Stimulated activated CD4-positive, alpha-beta T cell treated with anti-CD3 and anti-CD28 coated beads, TNF-alpha, amount 100 ng/mL, for 1 hour (primary cell): ENCODE measurements around the gene DLX3.

ENCODE experiments used
- DNase-seq, 3 donors: peaks; one replicate each; pipeline ENCODE4 v3.0.0-alpha.2; 2020; ENCODE audit warnings: low read depth in 3 of 3, low spot score in 1 of 3

The DLX3 gene

DNA sequence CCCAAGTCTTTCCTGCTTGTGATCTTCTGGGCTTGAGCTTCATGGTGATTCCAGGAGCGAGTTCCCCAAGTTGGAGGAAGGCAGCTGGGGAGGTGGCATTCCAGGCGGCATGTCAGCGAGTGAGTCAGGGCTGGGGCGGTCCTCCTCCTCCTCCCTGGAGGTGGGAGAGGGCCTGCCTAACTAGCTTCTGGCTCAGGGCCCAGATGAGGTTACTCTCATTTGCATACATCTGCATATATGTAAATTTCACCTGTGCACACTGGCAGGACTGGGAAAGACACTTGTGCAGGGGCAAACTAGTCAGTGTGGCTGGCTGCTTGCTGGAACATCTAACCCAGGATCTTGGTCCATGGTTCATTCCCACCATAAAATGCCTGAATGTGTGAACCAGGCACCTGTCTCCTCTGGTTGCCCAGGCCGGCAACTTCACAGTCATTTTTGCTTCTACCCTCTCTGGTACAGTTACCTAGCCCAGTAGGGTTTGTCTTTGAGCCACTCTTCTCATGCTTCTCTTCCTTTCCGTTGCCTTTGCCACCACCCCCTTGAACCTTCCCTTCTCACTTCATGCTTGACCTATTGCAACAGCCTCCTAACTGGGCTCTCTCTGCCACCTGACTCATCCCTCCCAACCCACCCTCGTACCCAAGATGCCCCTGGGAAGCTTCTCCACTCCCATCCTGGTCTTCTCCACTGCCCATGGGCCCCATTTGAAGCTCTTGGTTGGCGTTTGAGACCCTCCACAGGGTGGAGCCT, 35.7 kb downstream of the DLX3 start:
- DNase-seq, result no peak

DNA sequence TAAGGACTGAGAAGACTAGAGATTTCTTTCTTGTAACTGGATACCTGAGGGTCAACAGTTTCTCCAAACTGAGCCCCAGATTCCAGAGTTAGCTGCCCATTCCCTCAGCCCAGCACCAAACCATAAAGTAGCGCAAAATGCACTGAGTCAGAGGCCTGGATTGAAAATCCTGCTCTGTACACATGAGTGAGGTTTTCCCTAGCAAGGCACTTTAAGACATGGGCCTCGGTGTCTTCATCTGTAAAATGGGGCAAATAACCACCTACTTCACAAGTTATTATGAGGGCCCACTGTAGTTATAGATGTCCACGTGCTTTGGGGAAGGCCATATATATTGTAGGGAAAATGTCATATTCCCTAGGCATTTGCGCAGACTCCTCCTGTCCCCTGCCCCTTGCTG, 36.3 kb downstream of the DLX3 start:
- DNase-seq, result no peak

DNA sequence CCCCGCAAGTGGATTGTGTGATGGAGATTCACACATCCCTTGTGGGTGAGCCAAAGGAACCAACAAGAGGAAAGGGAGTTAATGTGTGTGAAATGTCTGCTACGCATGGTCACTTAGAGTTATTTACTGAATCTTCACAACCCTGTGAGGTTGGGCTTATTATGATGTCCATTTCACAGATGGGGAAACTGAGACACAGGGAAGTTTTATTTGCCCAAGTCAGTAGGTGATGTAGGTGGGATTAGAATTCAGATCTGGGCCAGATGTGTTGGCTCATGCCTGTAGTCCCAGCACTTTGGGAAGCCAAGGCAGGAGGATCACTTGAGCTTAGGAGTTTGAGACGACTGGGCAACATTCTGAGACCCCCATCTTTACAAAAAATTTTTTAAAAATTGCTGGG, 37.7 kb downstream of the DLX3 start:
- no peak for DNase-seq

DNA sequence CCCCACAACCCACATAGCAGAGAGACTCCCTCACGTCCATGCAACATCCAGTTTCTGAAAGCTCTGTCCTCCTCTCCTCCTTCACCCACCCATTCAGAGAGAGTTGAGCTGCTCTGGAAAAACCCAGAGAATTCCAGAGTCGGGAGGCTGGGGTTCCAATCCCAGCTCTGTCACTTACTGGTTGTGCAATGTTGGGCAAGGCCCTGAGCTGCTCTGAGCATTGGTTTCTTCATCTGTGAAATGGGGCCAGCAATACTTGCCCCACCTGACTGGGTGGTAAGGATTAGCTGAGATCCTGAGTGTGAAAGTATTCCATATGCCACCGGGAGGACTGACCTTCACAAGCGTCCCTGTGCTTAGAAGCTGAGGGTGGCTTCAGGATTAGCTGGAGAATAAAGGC, 38.2 kb downstream of the DLX3 start:
- DNase-seq, result no peak

DNA sequence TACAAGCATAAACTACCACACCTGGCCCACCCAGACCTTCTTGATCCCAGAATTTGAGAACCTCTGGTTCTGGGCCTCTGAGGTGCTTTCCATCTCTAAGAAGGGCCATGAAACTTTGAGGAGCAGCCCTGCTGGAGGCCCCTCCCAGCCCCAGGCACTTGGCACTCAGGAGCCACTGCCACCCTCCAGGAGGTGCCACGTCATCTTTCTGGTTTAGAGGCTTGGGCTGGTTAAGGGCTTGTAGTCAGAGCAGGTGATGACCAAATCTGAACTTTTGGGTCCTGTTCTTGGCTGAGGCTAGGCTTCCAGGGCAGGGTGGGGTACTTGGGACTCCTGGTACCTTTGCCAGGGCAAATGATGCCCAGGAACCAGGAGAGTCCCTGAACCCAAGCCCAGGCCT, 39.9 kb downstream of the DLX3 start:
- DNase-seq, result no peak

DNA sequence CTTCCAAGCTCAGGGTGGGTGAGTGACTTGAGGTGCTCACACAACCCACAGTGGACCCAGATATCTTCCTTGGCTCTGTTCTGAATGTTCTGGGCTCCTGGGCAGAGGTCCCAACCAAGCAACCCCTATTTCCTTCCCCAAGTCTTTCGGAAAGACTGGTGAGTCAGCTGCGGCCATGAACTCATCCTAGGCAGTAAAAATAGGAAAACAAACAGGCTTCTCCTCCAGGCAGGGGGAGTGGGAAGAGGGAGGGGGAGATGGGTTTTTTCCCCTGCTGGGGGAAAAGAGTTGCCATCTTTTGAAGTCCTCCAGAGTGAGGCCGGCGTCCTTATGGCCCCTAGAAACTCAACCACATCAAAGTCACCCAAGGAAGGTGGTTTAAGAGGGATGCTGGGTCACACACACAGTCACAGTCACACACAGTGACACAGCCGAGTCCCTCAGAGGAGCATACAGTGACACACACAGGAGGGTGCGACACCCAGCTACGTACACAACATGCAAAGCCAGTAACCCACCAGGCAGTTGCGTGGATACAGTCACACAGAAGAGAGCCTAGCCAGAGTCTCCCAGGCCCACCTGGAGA, 42.0 kb downstream of the DLX3 start:
- no peak for DNase-seq

DNA sequence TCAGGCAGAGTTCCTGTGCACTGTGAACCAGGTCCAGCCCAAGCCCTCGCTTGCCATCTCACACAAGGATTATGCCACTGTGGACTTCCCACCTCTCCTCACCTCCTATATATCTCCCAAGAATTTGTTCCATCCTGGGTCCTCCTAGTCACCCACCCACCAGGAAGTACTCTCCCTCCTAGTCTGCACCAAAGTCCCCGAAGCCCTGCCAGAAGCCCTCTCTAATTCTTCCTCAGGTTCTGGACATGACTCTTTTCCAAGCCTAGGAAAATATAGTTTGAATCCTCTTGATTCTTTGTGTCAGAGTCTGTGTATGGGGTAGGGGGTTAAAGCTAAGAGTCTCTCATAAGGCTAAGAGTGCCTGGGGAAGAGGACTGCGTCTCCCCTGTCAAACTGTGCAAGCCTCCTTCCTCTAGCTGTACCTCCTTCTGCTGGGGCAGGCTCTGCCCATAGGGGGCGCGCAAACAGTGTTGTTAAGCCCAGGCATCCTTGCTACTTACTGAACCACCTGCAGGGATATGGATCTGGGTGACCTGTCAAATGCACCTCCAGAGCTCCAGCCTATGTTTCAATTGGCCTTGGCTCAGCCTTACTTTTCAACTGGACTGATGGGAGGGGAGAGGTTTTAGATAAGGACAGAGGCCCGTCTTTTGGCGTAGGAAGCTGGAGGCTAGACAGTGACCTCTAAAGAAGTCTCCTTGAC, 42.7 kb downstream of the DLX3 start:
- peak; percentile 29 to 75 (median 57) for DNase-seq

DNA sequence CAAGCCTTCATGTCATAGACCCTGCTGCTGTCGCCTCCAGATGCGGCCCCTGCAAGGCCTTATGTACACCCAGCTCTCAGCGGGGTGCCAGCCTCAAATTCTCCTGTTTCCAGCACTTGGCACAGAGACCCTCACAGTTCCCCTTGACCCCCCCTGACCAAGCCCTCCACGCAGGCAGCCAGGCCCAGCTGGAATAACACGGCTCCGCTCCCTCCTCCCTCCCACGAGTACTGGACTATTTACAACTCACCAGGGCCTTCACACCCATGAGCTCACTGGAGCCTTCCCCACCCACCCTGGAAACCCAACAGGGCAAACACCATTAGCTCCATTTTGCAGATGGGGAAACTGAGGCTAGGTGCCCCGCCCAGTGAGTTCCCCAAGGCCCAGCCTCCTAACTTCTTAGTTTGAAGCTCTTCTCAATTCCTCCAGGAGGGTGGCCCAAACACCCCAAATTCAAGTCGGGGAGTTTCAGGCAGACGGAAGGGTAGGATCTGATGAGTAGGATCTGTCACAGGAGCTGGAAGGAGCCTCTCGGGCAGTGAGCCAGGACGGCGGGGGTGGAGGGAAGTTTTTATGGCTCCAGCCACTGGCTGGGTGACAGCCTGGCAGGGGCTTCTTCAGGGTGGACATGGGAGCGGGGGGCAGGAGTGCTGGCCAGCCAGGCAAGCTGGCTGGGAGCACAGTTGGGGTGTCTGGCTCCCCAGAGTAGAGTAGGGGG, 43.5 kb downstream of the DLX3 start:
- no peak for DNase-seq

DNA sequence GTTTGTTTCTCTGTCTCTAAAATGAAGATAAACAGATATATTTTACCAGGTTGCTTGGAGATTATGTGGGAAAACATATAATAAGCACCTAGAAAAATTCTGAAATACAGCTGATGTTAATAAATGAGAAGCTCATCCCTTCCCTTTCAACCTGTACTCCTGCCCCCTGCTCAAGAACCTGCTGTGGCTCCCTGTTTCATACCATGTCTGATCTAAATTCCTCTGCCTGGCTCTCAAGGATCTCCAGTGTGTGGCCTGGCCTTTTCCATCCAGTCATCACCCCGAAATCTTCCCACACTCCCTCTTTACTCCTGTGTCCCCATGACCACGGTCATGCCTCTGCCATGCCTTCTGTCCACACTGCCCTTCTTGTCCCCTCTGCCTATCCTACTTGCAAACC, 45.4 kb downstream of the DLX3 start:
- no peak for DNase-seq

DNA sequence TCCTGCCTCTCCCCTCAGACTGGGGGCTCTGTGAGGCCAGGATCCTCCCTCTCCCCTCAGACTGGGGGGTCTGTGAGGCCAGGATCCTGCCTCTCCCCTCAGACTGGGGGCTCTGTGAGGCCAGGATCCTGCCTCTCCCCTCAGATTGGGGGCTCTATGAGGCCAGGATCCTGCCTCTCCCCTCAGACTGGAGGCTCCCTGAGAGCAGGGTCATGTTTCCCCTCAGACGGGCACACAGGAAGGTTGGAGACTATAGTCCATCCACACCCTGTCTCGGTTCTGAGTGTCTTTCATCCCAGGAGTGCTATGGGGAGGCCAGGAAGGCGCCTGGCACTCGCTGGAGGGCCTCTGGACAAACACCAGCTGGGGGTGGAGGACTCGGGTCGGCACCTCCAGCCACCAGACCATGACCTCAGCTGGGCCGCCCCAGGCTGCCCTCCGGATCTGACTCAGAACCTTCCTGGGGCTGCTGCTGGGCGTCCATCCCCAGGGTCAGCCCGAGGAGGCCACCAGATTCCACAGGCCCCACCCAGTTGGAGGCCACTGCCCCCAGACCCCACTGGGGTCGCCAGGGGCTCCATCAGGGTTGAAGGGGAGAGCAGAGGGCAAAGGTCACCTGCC, 48.0 kb downstream of the DLX3 start:
- no peak for DNase-seq

DNA sequence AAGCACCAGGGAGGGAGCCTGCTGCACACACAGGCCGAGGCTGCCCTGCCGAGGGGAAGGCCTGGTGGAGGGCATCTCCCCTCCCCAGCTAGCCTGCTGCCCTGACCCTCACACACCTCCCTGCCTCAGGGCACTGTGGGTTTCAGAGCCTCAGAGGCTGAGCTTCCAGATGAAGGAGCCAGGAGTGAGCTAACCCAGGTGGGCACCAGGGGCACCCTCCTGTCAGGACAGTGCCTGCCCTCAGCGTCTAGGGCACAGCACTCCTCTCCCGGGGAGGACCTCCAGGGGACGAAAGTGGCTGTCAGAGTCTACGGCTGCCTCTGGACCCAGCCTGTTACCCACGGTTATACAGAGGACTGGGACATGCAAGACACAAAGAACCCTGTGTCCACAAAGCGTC, 48.8 kb downstream of the DLX3 start:
- DNase-seq, result no peak

DNA sequence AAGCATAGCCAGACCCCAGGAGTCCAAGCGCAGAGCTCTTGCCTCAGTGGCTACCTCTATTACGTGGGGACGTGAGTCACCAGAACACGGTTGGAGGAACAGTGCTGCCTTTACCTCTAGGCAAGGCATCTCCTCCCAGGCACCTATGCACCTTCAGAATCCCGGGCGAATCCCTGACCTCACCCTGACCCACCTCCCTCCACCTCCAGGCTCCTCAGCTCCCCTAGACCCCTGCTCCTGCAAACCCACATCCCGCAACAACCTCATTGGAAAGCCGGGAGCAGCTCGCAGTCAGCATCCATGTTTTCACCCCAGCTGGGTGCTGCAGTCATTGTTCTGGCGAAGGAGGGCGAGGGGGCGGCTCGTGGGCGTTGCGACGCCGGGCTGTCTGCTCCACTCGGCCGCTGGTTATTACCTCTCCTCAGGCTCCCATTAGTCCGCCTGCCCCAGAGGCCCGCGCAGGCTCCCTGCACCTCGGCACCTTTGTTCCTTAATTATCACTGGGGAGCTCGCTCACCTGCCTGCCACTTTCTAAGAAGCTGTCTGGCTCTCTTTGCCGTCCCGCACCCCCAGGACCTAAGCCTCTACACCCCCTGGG, 50.7 kb downstream of the DLX3 start:
- no peak for DNase-seq

DNA sequence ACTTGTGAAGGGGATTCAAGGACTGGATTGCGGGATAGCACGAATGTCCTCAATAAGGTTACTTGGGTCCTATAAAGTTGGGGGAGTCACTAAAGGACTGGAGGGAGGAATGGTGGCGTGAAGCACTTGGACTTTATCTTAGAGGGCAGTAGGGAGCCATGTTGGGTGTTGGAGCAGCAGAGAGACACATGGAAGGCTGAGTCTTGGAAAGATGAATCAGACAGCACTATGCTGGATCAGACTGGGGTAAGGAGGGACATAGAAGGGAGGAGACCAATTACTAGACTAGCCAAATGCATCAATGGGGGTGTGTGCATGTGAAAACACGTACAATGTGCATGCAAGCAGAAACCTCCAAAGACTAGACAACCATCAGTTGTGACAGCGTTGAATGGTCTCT, 52.1 kb downstream of the DLX3 start:
- DNase-seq, result no peak

DNA sequence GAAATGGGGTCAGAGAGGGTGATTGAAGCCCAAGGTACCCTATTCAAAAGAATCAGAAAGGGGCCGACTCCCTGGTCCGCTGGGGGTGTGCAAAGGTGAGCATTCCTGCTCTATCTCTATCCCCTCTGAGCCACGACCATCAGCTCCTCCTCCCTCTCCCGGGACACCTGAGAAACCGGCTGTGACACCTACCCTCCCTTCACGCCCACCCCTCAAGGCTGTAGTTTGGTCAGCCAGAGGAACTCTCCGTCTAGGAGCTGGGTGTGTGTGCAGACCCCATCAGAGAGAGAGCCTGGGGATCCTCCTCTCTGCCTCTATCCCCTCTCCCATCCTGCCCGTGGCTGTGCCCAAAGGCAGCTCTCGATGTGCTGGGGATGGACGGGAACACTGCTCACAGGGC, 53.6 kb downstream of the DLX3 start:
- DNase-seq, result no peak
